Activated CD4-positive, alpha-beta T cell treated with anti-CD3 and anti-CD28 coated beads, Interleukin-2, Interleukin-4, amounts not matched to agents 100 ng/mL and 50 ng/mL, durations not matched to agents 16 hours and 8 hours (primary cell): Measurements from ENCODE around the gene CYTH3.

Experiments
- DNase-seq: peaks from one replicate; pipeline ENCODE4 v3.0.0-alpha.2; 2020; ENCODE audit warnings: low spot score

CYTH3 gene

DNA sequence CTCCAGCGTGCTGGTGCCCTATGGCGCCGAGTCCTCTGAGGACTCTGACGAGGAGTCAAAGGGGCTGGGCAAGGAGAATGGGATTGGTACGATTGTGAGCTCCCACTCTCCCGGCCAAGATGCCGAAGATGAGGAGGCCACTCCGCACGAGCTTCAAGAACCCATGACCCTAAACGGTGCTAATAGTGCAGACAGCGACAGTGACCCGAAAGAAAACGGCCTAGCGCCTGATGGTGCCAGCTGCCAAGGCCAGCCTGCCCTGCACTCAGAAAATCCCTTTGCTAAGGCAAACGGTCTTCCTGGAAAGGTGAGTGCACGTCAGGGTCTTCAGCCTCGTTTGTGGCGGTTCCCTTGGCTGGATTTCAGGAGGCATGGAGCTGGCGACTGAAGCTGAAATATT lies 122.4 kb downstream of the CYTH3 start:
- DNase-seq = no peak

DNA sequence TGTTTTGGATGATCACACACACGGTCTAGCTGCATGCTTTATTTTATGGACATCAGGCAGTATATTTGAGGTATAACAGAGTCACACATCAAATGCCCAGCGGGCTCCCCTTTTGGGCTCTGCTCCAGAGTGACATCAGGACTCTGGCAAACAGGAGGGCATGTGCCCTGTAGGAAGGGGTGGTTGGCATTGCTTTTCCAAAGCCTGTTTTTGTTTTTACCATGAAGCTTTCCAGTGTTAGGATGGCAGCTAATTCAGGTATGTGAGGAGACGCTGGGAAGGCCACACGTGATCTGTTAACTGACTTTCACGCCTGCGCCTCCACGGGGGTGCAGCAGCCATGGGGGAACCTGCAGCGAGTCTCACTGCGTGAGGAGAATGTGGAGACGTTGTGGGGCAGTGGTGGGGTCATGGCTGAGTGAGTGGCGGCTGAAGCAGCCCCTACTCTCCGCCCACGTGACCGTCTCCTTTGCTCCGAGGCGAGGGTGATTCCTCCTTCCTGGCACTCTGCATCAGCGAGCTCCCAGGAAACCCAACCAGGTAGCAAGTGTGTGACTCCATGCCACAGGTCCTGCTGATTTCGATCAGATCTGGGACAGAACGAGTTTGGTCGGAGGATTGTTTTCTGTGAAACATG lies 123.6 kb downstream of the CYTH3 start:
- no peak for DNase-seq

GRCh38 chr7:6147627-6148026 lies 124.8 kb downstream of the CYTH3 start:
- DNase-seq = no peak

- DNase-seq = no peak
Observed at GRCh38 chr7:6146666-6147065, 125.8 kb downstream of the CYTH3 start.

DNA sequence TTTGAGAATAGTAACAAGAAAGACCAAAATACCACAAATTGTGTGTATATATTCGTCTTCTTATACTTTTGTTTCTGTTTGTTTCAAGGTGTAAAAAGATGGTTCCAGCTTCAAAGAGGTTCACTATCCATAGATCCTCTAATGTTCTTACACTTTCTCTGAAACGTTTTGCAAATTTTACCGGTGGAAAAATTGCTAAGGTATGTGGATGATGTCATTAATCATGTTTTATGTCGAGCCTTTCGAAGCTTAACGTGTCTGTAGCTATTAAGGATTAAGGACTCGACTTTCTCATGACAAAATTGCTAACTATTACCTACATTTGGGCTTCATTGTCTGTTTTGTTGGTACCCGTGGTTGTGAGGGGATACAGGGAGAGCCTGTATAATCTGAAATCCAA lies 128.4 kb downstream of the CYTH3 start:
- no peak for DNase-seq

GRCh38 chr7:6142871-6143380 lies 129.5 kb downstream of the CYTH3 start:
- DNase-seq = no peak

GRCh38 chr7:6139189-6139996 lies 133.0 kb downstream of the CYTH3 start:
- no peak for DNase-seq

DNA sequence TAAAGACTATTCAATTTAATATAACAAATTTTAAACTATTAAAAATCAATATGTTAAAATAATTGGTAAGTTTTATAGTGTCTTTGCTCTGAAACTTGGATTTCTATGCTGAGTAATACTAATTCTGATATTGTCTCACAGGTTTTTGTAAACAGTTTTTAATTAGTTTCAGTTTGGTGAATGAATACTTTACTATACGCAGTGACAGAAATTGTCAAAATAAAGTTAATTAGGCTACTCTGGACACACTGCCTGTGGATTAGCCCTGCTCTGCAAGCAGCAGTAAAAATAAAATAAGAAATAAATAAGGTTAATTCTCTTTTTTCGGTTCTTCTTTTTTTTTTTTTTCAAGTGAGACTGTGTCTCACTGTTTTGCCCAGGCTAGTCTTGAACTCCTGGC lies 135.9 kb downstream of the CYTH3 start:
- no peak for DNase-seq

DNA sequence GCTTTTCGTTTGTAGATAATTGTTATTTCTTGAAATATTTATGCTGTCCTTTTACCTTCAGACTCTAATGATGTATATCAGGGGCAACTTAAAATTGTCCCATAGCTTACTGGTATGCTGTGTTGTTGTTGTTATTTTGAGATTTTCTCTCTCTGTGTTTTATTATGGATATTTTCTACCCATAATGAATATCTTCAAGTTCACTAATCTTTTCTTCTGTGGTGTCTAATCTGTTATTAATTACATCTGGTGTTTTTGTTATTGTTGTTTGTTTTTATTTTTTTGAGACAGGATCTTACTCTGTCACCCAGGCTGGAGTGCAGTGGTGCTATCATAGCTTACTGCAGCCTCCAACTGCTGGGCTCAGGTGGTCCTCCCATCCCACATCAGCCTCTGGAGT lies 139.2 kb downstream of the CYTH3 start:
- DNase-seq = no peak

GRCh38 chr7:6130007-6130587 lies 142.3 kb downstream of the CYTH3 start:
- DNase-seq = no peak

- DNase-seq = no peak
Observed at GRCh38 chr7:6128205-6128604, 144.2 kb downstream of the CYTH3 start.

- no peak for DNase-seq
Observed at GRCh38 chr7:6127110-6127490, 145.3 kb downstream of the CYTH3 start.

- DNase-seq = no peak
Observed at GRCh38 chr7:6123843-6124242, 148.6 kb downstream of the CYTH3 start.

- peak; percentile 9 for DNase-seq
Observed at GRCh38 chr7:6121141-6121540, 151.3 kb downstream of the CYTH3 start.

- DNase-seq = peak; percentile 17
Observed at GRCh38 chr7:6117533-6117932, 154.9 kb downstream of the CYTH3 start.

- DNase-seq = no peak
Observed at GRCh38 chr7:6116211-6116610, 156.2 kb downstream of the CYTH3 start.
